ENCODE results near the gene GAS2L3. TPM values are rescaled to one million over a fixed set of nuclear protein-coding genes. Genes with fewer than 3 reads are reported as not detected.

Gene GAS2L3
- total and polyA plus RNA-seq, 2 of the 13 experiments (the other 11 are each of a cell fraction or from before 2014, with no cell fraction given), result 7.0 to 20.8 TPM

DNA sequence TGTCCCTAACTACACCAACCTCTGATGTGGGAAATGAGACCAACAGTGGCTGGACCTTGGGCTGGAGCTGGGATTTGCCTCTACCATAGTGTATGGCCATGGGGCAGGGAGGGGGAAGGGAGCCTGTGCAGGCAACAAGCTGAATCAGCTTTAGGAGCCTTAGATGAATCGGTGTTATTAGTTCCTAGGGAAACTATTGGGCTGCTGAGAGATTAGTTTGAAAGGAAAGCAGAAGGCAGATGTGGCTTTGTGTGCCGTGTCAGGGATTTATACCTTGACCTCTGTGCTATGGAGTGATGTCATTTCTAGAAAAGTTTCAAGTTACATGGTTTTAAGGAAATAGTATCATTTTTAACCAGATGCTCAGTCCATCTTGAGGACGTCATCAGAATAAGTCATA, 19.5 kb upstream of the GAS2L3 start (continued):
- TF ChIP-seq, protein P1, sequence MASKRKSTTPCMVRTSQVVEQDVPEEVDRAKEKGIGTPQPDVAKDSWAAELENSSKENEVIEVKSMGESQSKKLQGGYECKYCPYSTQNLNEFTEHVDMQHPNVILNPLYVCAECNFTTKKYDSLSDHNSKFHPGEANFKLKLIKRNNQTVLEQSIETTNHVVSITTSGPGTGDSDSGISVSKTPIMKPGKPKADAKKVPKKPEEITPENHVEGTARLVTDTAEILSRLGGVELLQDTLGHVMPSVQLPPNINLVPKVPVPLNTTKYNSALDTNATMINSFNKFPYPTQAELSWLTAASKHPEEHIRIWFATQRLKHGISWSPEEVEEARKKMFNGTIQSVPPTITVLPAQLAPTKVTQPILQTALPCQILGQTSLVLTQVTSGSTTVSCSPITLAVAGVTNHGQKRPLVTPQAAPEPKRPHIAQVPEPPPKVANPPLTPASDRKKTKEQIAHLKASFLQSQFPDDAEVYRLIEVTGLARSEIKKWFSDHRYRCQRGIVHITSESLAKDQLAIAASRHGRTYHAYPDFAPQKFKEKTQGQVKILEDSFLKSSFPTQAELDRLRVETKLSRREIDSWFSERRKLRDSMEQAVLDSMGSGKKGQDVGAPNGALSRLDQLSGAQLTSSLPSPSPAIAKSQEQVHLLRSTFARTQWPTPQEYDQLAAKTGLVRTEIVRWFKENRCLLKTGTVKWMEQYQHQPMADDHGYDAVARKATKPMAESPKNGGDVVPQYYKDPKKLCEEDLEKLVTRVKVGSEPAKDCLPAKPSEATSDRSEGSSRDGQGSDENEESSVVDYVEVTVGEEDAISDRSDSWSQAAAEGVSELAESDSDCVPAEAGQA (IDR thresholded peaks at IDR 0.05; ENCODE audit: low read depth), result no peak
- TF ChIP-seq, protein P1 (CRISPR knock-in tag; IDR thresholded peaks at IDR 0.05; ENCODE audit: borderline replicate concordance), result no peak
- TF ChIP-seq, protein P2, sequence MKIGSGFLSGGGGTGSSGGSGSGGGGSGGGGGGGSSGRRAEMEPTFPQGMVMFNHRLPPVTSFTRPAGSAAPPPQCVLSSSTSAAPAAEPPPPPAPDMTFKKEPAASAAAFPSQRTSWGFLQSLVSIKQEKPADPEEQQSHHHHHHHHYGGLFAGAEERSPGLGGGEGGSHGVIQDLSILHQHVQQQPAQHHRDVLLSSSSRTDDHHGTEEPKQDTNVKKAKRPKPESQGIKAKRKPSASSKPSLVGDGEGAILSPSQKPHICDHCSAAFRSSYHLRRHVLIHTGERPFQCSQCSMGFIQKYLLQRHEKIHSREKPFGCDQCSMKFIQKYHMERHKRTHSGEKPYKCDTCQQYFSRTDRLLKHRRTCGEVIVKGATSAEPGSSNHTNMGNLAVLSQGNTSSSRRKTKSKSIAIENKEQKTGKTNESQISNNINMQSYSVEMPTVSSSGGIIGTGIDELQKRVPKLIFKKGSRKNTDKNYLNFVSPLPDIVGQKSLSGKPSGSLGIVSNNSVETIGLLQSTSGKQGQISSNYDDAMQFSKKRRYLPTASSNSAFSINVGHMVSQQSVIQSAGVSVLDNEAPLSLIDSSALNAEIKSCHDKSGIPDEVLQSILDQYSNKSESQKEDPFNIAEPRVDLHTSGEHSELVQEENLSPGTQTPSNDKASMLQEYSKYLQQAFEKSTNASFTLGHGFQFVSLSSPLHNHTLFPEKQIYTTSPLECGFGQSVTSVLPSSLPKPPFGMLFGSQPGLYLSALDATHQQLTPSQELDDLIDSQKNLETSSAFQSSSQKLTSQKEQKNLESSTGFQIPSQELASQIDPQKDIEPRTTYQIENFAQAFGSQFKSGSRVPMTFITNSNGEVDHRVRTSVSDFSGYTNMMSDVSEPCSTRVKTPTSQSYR (CRISPR knock-in tag; IDR thresholded peaks at IDR 0.05; ENCODE audit: borderline replicate concordance), result no peak
- TF ChIP-seq CREM (IDR thresholded peaks at IDR 0.05) (no peak), CREM (CRISPR knock-in tag; IDR thresholded peaks at IDR 0.05) (no peak), MAFF (IDR thresholded peaks at IDR 0.05; ENCODE audit: low read depth, low read length) (peak; percentile 45; the same call in 1 of the 2 replicates), SIX1 (CRISPR knock-in tag; IDR thresholded peaks at IDR 0.05; ENCODE audit: borderline replicate concordance) (no peak), ZNF556 (CRISPR knock-in tag; IDR thresholded peaks at IDR 0.05; ENCODE audit: borderline replicate concordance) (no peak), MAFK (conservative IDR thresholded peaks at IDR 0.05 in 1 of 2, IDR thresholded peaks at IDR 0.05 in 1 of 2; ENCODE audit: low read length in 2 of 2) (peak; percentile 43 to 49; a peak in 3 of 4 replicates), ZBTB20 (CRISPR knock-in tag; IDR thresholded peaks at IDR 0.05; ENCODE audit: borderline replicate concordance, low read depth) (no peak), ATF7 (IDR thresholded peaks at IDR 0.05) (0 out of 2 replicates have a peak, but pooled peaks have one; percentile 45), ATF7 (CRISPR knock-in tag; IDR thresholded peaks at IDR 0.05) (no peak)
- TF ChIP-seq, protein P3, sequence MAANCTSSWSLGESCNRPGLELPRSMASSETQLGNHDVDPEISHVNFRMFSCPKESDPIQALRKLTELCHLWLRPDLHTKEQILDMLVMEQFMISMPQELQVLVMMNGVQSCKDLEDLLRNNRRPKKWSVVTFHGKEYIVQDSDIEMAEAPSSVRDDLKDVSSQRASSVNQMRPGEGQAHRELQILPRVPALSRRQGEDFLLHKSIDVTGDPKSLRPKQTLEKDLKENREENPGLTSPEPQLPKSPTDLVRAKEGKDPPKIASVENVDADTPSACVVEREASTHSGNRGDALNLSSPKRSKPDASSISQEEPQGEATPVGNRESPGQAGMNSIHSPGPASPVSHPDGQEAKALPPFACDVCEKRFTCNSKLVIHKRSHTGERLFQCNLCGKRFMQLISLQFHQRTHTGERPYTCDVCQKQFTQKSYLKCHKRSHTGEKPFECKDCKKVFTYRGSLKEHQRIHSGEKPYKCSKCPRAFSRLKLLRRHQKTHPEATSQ (CRISPR knock-in tag; IDR thresholded peaks at IDR 0.05; ENCODE audit: borderline replicate concordance), result no peak
- TF ChIP-seq, protein P4, sequence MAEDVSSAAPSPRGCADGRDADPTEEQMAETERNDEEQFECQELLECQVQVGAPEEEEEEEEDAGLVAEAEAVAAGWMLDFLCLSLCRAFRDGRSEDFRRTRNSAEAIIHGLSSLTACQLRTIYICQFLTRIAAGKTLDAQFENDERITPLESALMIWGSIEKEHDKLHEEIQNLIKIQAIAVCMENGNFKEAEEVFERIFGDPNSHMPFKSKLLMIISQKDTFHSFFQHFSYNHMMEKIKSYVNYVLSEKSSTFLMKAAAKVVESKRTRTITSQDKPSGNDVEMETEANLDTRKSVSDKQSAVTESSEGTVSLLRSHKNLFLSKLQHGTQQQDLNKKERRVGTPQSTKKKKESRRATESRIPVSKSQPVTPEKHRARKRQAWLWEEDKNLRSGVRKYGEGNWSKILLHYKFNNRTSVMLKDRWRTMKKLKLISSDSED (CRISPR knock-in tag; IDR thresholded peaks at IDR 0.05), result no peak
